K562 (cell line): ENCODE data around the gene NT5DC2. TPM values are rescaled to one million over a fixed set of nuclear protein-coding genes. Genes with fewer than 3 reads are reported as not detected.

Source experiments
- ARHGAP35 ChIP-seq: fragments of 450-650 bp; IDR thresholded peaks from 2 replicates; pipeline ENCODE4 v1.6.1; 2018; ENCODE audit not compliant: partially characterized antibody
- CHAMP1 ChIP-seq: fragments of 450-650 bp; IDR thresholded peaks from 2 replicates; pipeline ENCODE4 v1.6.1; 2016; ENCODE audit warnings: mild to moderate bottlenecking
- GABPB2 ChIP-seq: fragments of 250-450 bp; sonication (Bioruptor Pico); conservative IDR thresholded peaks from 2 replicates; pipeline ENCODE4 v1.5.1; 2021; ENCODE audit warnings: mild to moderate bottlenecking
- GATA2 ChIP-seq: sonication (generic); formaldehyde crosslinking; IDR thresholded peaks from 2 replicates; pipeline ENCODE4 v1.4.0; 2020; ENCODE audit warnings: mild to moderate bottlenecking, missing genetic modification reagents
- HNRNPK ChIP-seq: fragments of 200-400 bp; formaldehyde crosslinking; IDR thresholded peaks from one replicate; pipeline ENCODE4 v1.6.1; 2018; ENCODE audit warnings: mild to moderate bottlenecking, low read depth, low read length; ENCODE audit not compliant: poor library complexity, severe bottlenecking
- KHSRP ChIP-seq: fragments of 450-650 bp; IDR thresholded peaks from 2 replicates; pipeline ENCODE4 v1.6.1; 2017
- MCM5 ChIP-seq: fragments of 450-650 bp; IDR thresholded peaks from 2 replicates; pipeline ENCODE4 v1.6.1; 2016; ENCODE audit warnings: low read depth
- NRF1 ChIP-seq, 2 experiments: fragments of 450-650 bp; IDR thresholded peaks in 1 of 2; conservative IDR thresholded peaks in 1 of 2; 2 replicates each; pipeline ENCODE4 v1.6.1; 2014; ENCODE audit warnings: mild to moderate bottlenecking in 2 of 2
- PRMT5 ChIP-seq: sonication (generic); formaldehyde crosslinking; IDR thresholded peaks from 2 replicates; pipeline ENCODE4 v1.5.0; 2020; ENCODE audit warnings: missing genetic modification reagents
- TCF7 ChIP-seq: sonication (generic); IDR thresholded peaks from 2 replicates; pipeline ENCODE4 v1.6.1; 2016; ENCODE audit warnings: antibody characterized with exemption, borderline replicate concordance
- ZBTB1 ChIP-seq: sonication (generic); formaldehyde crosslinking; IDR thresholded peaks from 2 replicates; pipeline ENCODE4 v1.8.1; 2023; ENCODE audit warnings: missing genetic modification reagents, low read depth, mild to moderate bottlenecking, borderline replicate concordance
- ZC3H11A ChIP-seq: IDR thresholded peaks from 2 replicates; pipeline ENCODE4 v1.6.1; 2012; ENCODE audit warnings: low read depth, low read length, improper control_type of control experiment
- ZNF224 ChIP-seq: sonication (generic); formaldehyde crosslinking; IDR thresholded peaks from 2 replicates; pipeline ENCODE4 v1.8.0; 2022; ENCODE audit warnings: mild to moderate bottlenecking, missing genetic modification reagents
- ZNF512 ChIP-seq: IDR thresholded peaks from 2 replicates; pipeline ENCODE4 v1.6.1; 2016; ENCODE audit warnings: missing genetic modification characterization, missing compliant biosample characterization
- ZNF778 ChIP-seq: fragments of 450-650 bp; formaldehyde crosslinking; IDR thresholded peaks from 2 replicates; pipeline ENCODE4 v1.4.0; 2020; ENCODE audit warnings: mild to moderate bottlenecking, moderate library complexity
- polyA plus RNA-seq, 8 experiments: library from polyadenylated mRNA; depleted of rRNA in 4 of 8; stranded (reverse) in 5 of 8; unstranded in 3 of 8; fragments of >200 nt; fragmentation: Nextera tagmentation in 2 of 8; fragmentation: Illumina TruSeq in 1 of 8; extraction: Ambion mirVana in 2 of 8; extraction: Trizol in 1 of 8; gene quantifications; 2 replicates each; pipeline versions ENCODE4 v1.2.1 to v1.2.3, GENCODE V29; 2011 to 2014; ENCODE audit warnings: inconsistent platforms in 1 of 8, missing spikeins in 1 of 8
- total RNA-seq, 7 experiments: library from RNA; depleted of rRNA in 6 of 7; stranded (reverse); fragments of >200 nt in 6 of 7; fragmentation: Illumina TruSeq in 2 of 7; extraction: Trizol in 2 of 7; gene quantifications; 2 replicates each; pipeline versions ENCODE4 v1.2.1 to v1.2.3, GENCODE V29; 2011 to 2021; ENCODE audit warnings: low replicate concordance in 1 of 7
- TF ChIP-seq, protein P1 (sequence below), 2 experiments: fragments of 450-650 bp; conservative IDR thresholded peaks; 2 replicates each; pipeline ENCODE4 v1.6.1; 2017; ENCODE audit warnings: mild to moderate bottlenecking in 2 of 2, moderate library complexity in 2 of 2
- TF ChIP-seq, protein P2 (sequence below): sonication (generic); formaldehyde crosslinking; IDR thresholded peaks from 2 replicates; pipeline ENCODE4 v1.8.0; 2022; ENCODE audit warnings: missing genetic modification reagents, mild to moderate bottlenecking, moderate library complexity, borderline replicate concordance
- TF ChIP-seq, protein P3 (sequence below): sonication (generic); formaldehyde crosslinking; IDR thresholded peaks from 2 replicates; pipeline ENCODE4 v1.8.0; 2022; ENCODE audit warnings: mild to moderate bottlenecking, low read depth, missing genetic modification reagents

Gene NT5DC2
- total and polyA plus RNA-seq, 9 of the 15 experiments (the other 6 are each of a cell fraction or from before 2014, with no cell fraction given) = 25.6 to 168 (median 122) TPM

- TF ChIP-seq ZNF512 (no peak), MCM5 (no peak), NRF1 (conservative IDR thresholded peaks at IDR 0.05 in 1 of 2, IDR thresholded peaks at IDR 0.05 in 1 of 2) (peak; percentile 70 to 75), ZBTB1 (CRISPR knock-in tag) (no peak), ZNF778 (no peak), ARHGAP35 (no peak), ZC3H11A (no peak), KHSRP (no peak), ZNF224 (no peak), PRMT5 (no peak), CHAMP1 (no peak), TCF7 (no peak), GABPB2 (CRISPR knock-in tag) (no peak), GATA2 (CRISPR knock-in tag) (no peak), HNRNPK (no peak)
- TF ChIP-seq, protein P1, sequence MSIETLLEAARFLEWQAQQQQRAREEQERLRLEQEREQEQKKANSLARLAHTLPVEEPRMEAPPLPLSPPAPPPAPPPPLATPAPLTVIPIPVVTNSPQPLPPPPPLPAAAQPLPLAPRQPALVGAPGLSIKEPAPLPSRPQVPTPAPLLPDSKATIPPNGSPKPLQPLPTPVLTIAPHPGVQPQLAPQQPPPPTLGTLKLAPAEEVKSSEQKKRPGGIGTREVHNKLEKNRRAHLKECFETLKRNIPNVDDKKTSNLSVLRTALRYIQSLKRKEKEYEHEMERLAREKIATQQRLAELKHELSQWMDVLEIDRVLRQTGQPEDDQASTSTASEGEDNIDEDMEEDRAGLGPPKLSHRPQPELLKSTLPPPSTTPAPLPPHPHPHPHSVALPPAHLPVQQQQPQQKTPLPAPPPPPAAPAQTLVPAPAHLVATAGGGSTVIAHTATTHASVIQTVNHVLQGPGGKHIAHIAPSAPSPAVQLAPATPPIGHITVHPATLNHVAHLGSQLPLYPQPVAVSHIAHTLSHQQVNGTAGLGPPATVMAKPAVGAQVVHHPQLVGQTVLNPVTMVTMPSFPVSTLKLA (conservative IDR thresholded peaks at IDR 0.05) = peak; percentile 60 to 63; a peak in 2 of 4 replicates
- TF ChIP-seq, protein P2, sequence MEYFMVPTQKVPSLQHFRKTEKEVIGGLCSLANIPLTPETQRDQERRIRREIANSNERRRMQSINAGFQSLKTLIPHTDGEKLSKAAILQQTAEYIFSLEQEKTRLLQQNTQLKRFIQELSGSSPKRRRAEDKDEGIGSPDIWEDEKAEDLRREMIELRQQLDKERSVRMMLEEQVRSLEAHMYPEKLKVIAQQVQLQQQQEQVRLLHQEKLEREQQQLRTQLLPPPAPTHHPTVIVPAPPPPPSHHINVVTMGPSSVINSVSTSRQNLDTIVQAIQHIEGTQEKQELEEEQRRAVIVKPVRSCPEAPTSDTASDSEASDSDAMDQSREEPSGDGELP = peak; percentile 87
- TF ChIP-seq, protein P3, sequence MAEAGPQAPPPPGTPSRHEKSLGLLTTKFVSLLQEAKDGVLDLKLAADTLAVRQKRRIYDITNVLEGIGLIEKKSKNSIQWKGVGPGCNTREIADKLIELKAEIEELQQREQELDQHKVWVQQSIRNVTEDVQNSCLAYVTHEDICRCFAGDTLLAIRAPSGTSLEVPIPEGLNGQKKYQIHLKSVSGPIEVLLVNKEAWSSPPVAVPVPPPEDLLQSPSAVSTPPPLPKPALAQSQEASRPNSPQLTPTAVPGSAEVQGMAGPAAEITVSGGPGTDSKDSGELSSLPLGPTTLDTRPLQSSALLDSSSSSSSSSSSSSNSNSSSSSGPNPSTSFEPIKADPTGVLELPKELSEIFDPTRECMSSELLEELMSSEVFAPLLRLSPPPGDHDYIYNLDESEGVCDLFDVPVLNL (CRISPR knock-in tag) = 0 out of 2 replicates have a peak, but pooled peaks have one; percentile 45
Measured at GRCh38 chr3:52518723-52519444, 14.8 kb downstream of the NT5DC2 start (continued).
